GM12891 (cell line): ENCODE data around the gene ZNF71.

ENCODE experiments used
- PAX5 ChIP-seq: IDR thresholded peaks from 2 replicates; pipeline ENCODE4 v1.6.1; 2011; ENCODE audit warnings: low read length, moderate library complexity, mild to moderate bottlenecking; ENCODE audit not compliant: insufficient read depth, severe bottlenecking
- POLR2A ChIP-seq: IDR thresholded peaks from 2 replicates; pipeline ENCODE4 v1.6.1; 2011; ENCODE audit warnings: low read depth, low read length, control low read depth
- POLR2AphosphoS5 ChIP-seq: IDR thresholded peaks from 2 replicates; pipeline ENCODE4 v1.6.1; 2011; ENCODE audit warnings: low read depth, low read length, control low read depth
- POU2F2 ChIP-seq: IDR thresholded peaks from 2 replicates; pipeline ENCODE4 v1.6.1; 2011; ENCODE audit warnings: low read depth, mild to moderate bottlenecking, control low read depth, low read length, moderate library complexity
- SPI1 ChIP-seq: IDR thresholded peaks from 2 replicates; pipeline ENCODE4 v1.6.1; 2011; ENCODE audit warnings: low read depth, low read length, control low read depth
- TAF1 ChIP-seq: IDR thresholded peaks from 2 replicates; pipeline ENCODE4 v1.6.1; 2011; ENCODE audit warnings: low read depth, low read length, control low read depth

- TF ChIP-seq POLR2AphosphoS5 (no peak), POLR2A (no peak), PAX5 (no peak), POU2F2 (no peak), SPI1 (no peak), TAF1 (no peak)
Measured at GRCh38 chr19:56643460-56643955, 48.4 kb downstream of the ZNF71 start.
